Measurements from ENCODE around the gene ALG14. TPM values are rescaled to one million over a fixed set of nuclear protein-coding genes. Genes with fewer than 3 reads are reported as not detected.
A peak's percentile ranks its signal among the peaks of the same experiment; 100 is the strongest.

The ALG14 gene
- total and polyA plus RNA-seq, 8 donors = 1.1 to 6.2 (median 5.6) TPM

GRCh38 chr1:95084317-95085176, 11.8 kb upstream of the ALG14 start:
- WGBS, 2 donors = 68 to 85% methylated on average over 8 of the region's 8 CpGs
- intact Hi-C loops (cut with DNase I) = loop anchor here in 1 of 3 donors (10.0 kb wide), 1 partner anchor 150 kb away; the partner anchor contains the start of gene RWDD3
- ATAC-seq = peak; percentile 38 to 80 (median 59)
- no peak for DNase-seq
- Histone ChIP-seq H3K27ac (no peak overlapping the region), H3K4me1 (peaks cover 0 to 4% (median 0%) of the 10 kb centered on the region in 3 donors), H3K36me3 (no peaks in the 10 kb centered on the region), H3K9me3 (no peaks in the 10 kb centered on the region), H3K27me3 (no peaks in the 10 kb centered on the region), H3K4me3 (no peak overlapping the region)
- TF ChIP-seq CTCF (IDR thresholded peaks at IDR 0.05) = peak; percentile 17 to 40 (median 26)
- no peak for FAIRE-seq

GRCh38 chr1:95080879-95081278, 8.1 kb upstream of the ALG14 start:
- no peak for ATAC-seq
- no peak for TF ChIP-seq CTCF (IDR thresholded peaks at IDR 0.05)
- Histone ChIP-seq H3K36me3 (no peaks in the 10 kb centered on the region), H3K4me3 (no peak overlapping the region), H3K9me3 (no peaks in the 10 kb centered on the region), H3K4me1 (no peaks in the 10 kb centered on the region), H3K27me3 (no peaks in the 10 kb centered on the region), H3K27ac (no peak overlapping the region)
- WGBS, 2 donors = 36 to 60% methylated on average over 1 of the region's 1 CpG
- intact Hi-C loops (cut with DNase I) = loop anchor here in 1 of 3 donors (10.0 kb wide), 1 partner anchor 154 kb away; the partner anchor contains the start of gene RWDD3
- no peak for DNase-seq
- FAIRE-seq = no peak

- H3K27ac ChIP-seq = no peak overlapping the region
- TF ChIP-seq CTCF (IDR thresholded peaks at IDR 0.05) = no peak
- FAIRE-seq (no peak), ATAC-seq (no peak), DNase-seq (no peak)
- WGBS, 2 donors = 82 to 85% methylated on average over 1 of the region's 1 CpG
- intact Hi-C loops (cut with DNase I) = loop anchor here in 1 of 3 donors (10.0 kb wide), 1 partner anchor 154 kb away; the partner anchor contains the start of gene RWDD3
- H3K36me3 ChIP-seq = no peaks in the 10 kb centered on the region
- no peaks in the 10 kb centered on the region for H3K27me3 ChIP-seq
- H3K4me1 ChIP-seq = no peaks in the 10 kb centered on the region
- no peaks in the 10 kb centered on the region for H3K9me3 ChIP-seq
- no peak overlapping the region for H3K4me3 ChIP-seq
Observed at GRCh38 chr1:95080446-95080845, 7.7 kb upstream of the ALG14 start.

GRCh38 chr1:95076034-95076433, 3.3 kb upstream of the ALG14 start:
- no peak for TF ChIP-seq CTCF (IDR thresholded peaks at IDR 0.05)
- Histone ChIP-seq H3K9me3 (no peaks in the 10 kb centered on the region), H3K4me3 (no peak overlapping the region), H3K4me1 (peaks cover 0 to 10% (median 3%) of the 10 kb centered on the region in 3 donors), H3K27ac (no peak overlapping the region), H3K36me3 (no peaks in the 10 kb centered on the region), H3K27me3 (no peaks in the 10 kb centered on the region)
- intact Hi-C loops (cut with DNase I) = no loop called here
- ATAC-seq = no peak
- DNase-seq = no peak
- no peak for FAIRE-seq

GRCh38 chr1:95073446-95073845, 695 bp upstream of the ALG14 start:
- ATAC-seq = peak in 2 of 4 donors; percentile 7 to 8
- FAIRE-seq = no peak
- intact Hi-C loops (cut with DNase I) = no loop called here
- H3K27ac ChIP-seq = peak overlapping the region; percentile 70 to 95 (median 87)
- no peak for DNase-seq
- H3K4me1 ChIP-seq = peaks cover 13 to 28% (median 18%) of the 10 kb centered on the region in 3 donors
- no peaks in the 10 kb centered on the region for H3K36me3 ChIP-seq
- peak overlapping the region; percentile 41 to 78 (median 57) for H3K4me3 ChIP-seq
- 4 to 8% methylated on average over 3 of the region's 3 CpGs for WGBS, 2 donors
- TF ChIP-seq CTCF (IDR thresholded peaks at IDR 0.05) = no peak
- no peaks in the 10 kb centered on the region for H3K27me3 ChIP-seq
- H3K9me3 ChIP-seq = no peaks in the 10 kb centered on the region
